ENCODE data around the gene METAP1D. TPM values are rescaled to one million over a fixed set of nuclear protein-coding genes. Genes with fewer than 3 reads are reported as not detected.
A peak's percentile ranks its signal among the peaks of the same experiment; 100 is the strongest.

Gene METAP1D
- total RNA-seq, 5 donors from 2014 or later (not counting 1 experiment from before 2014, with no cell fraction given) = 7.6 to 11.4 (median 10.1) TPM

GRCh38 chr2:171959998-171960397, 39.8 kb upstream of the METAP1D start:
- ChIA-PET POLR2A (no interaction called here), CTCF (no interaction called here)
- WGBS (ENCODE audit: insufficient coverage) = 92% methylated on average over 1 of the region's 2 CpGs
- Mint-ChIP-seq H3K27me3 (no peaks in the 10 kb centered on the region), H3K4me3 (no peak overlapping the region), H3K4me1 (peaks cover 34 to 38% (median 34%) of the 10 kb centered on the region in 3 donors), H3K9me3 (no peaks in the 10 kb centered on the region), H3K36me3 (peaks cover 9% of the 10 kb centered on the region), H3K27ac (no peak overlapping the region)
- DNase-seq (no peak), ATAC-seq (replicated peaks in 1 of 4) (no peak)
- H3K4me1 ChIP-seq (ENCODE audit: control insufficient read depth in 1 of 2, extremely low read depth in 1 of 2, insufficient read depth in 2 of 2, low read length in 2 of 2) = peaks cover 0 to 3% of the 10 kb centered on the region in 2 experiments
- no peaks in the 10 kb centered on the region for H3K9me3 ChIP-seq
- no peak overlapping the region for H3K27ac ChIP-seq (ENCODE audit: low read length)
- H3K4me3 ChIP-seq (ENCODE audit: control insufficient read depth in 1 of 2, extremely low read depth in 1 of 2, low read length in 1 of 2) = no peak overlapping the region
- peaks cover 0 to 6% of the 10 kb centered on the region in 2 donors for H3K36me3 ChIP-seq (ENCODE audit: control insufficient read depth in 2 of 2, extremely low read depth in 1 of 2, insufficient read depth in 1 of 2, low read length in 1 of 2)
- H3K27me3 ChIP-seq (replicated peaks in 1 of 2; ENCODE audit: control insufficient read depth in 2 of 2, extremely low read depth in 1 of 2, insufficient read depth in 2 of 2, low read length in 1 of 2) = no peaks in the 10 kb centered on the region

GRCh38 chr2:171960570-171960969, 39.2 kb upstream of the METAP1D start:
- Histone ChIP-seq H3K27me3 (replicated peaks in 1 of 2; ENCODE audit: control insufficient read depth in 2 of 2, extremely low read depth in 1 of 2, insufficient read depth in 2 of 2, low read length in 1 of 2) (no peaks in the 10 kb centered on the region), H3K9me3 (no peaks in the 10 kb centered on the region), H3K36me3 (ENCODE audit: control insufficient read depth in 2 of 2, extremely low read depth in 1 of 2, insufficient read depth in 1 of 2, low read length in 1 of 2) (peaks cover 0 to 6% of the 10 kb centered on the region in 2 donors), H3K4me3 (ENCODE audit: control insufficient read depth in 1 of 2, extremely low read depth in 1 of 2, low read length in 1 of 2) (no peak overlapping the region), H3K4me1 (ENCODE audit: control insufficient read depth in 1 of 2, extremely low read depth in 1 of 2, insufficient read depth in 2 of 2, low read length in 2 of 2) (peaks cover 0 to 6% of the 10 kb centered on the region in 2 experiments), H3K27ac (ENCODE audit: low read length) (no peak overlapping the region)
- WGBS (ENCODE audit: insufficient coverage) = 100% methylated on average over 3 of the region's 3 CpGs
- no peaks in the 10 kb centered on the region for H3K27me3 Mint-ChIP-seq
- peaks cover 7% of the 10 kb centered on the region for H3K36me3 Mint-ChIP-seq
- H3K27ac Mint-ChIP-seq = no peak overlapping the region
- DNase-seq = no peak
- no peak overlapping the region for H3K4me3 Mint-ChIP-seq
- no peak for ATAC-seq (replicated peaks in 1 of 4)
- H3K9me3 Mint-ChIP-seq = no peaks in the 10 kb centered on the region
- ChIA-PET CTCF (no interaction called here), POLR2A (no interaction called here)
- peaks cover 36 to 41% (median 38%) of the 10 kb centered on the region in 3 donors for H3K4me1 Mint-ChIP-seq

GRCh38 chr2:171963198-171963597, 36.6 kb upstream of the METAP1D start:
- Histone ChIP-seq H3K4me1 (ENCODE audit: control insufficient read depth in 1 of 2, extremely low read depth in 1 of 2, insufficient read depth in 2 of 2, low read length in 2 of 2) (peaks cover 0 to 10% of the 10 kb centered on the region in 2 experiments), H3K27ac (ENCODE audit: low read length) (no peak overlapping the region), H3K9me3 (no peaks in the 10 kb centered on the region), H3K36me3 (ENCODE audit: control insufficient read depth in 2 of 2, extremely low read depth in 1 of 2, insufficient read depth in 1 of 2, low read length in 1 of 2) (peaks cover 0 to 19% of the 10 kb centered on the region in 2 donors), H3K4me3 (ENCODE audit: control insufficient read depth in 1 of 2, extremely low read depth in 1 of 2, low read length in 1 of 2) (no peak overlapping the region), H3K27me3 (replicated peaks in 1 of 2; ENCODE audit: control insufficient read depth in 2 of 2, extremely low read depth in 1 of 2, insufficient read depth in 2 of 2, low read length in 1 of 2) (no peaks in the 10 kb centered on the region)
- DNase-seq (peak in 1 of 35 experiments; percentile 10), ATAC-seq (replicated peaks in 1 of 4) (no peak)
- Mint-ChIP-seq H3K36me3 (peaks cover 17% of the 10 kb centered on the region), H3K4me1 (peaks cover 37 to 41% (median 37%) of the 10 kb centered on the region in 3 donors), H3K27me3 (no peaks in the 10 kb centered on the region), H3K4me3 (peak overlapping the region in 1 of 3 donors; percentile 14), H3K9me3 (no peaks in the 10 kb centered on the region), H3K27ac (peak overlapping the region; percentile 7 to 19)
- ChIA-PET CTCF (no interaction called here), POLR2A (no interaction called here)
- no CpG with 5 or more reads among the region's 2 CpGs for WGBS (ENCODE audit: insufficient coverage)

- peaks cover 37 to 41% (median 37%) of the 10 kb centered on the region in 3 donors for H3K4me1 Mint-ChIP-seq
- WGBS (ENCODE audit: insufficient coverage) = no CpG with 5 or more reads among the region's 2 CpGs
These were observed 35.4 kb upstream of the METAP1D start for GRCh38 chr2:171964308-171964707.

GRCh38 chr2:171965238-171965637, 34.5 kb upstream of the METAP1D start:
- H3K4me3 ChIP-seq (ENCODE audit: control insufficient read depth in 1 of 2, extremely low read depth in 1 of 2, low read length in 1 of 2) = no peak overlapping the region
- no peaks in the 10 kb centered on the region for H3K9me3 ChIP-seq
- Mint-ChIP-seq H3K27ac (no peak overlapping the region), H3K4me1 (peaks cover 32 to 37% (median 32%) of the 10 kb centered on the region in 3 donors), H3K36me3 (peaks cover 29% of the 10 kb centered on the region), H3K4me3 (no peak overlapping the region), H3K9me3 (no peaks in the 10 kb centered on the region), H3K27me3 (no peaks in the 10 kb centered on the region)
- H3K27me3 ChIP-seq (replicated peaks in 1 of 2; ENCODE audit: control insufficient read depth in 2 of 2, extremely low read depth in 1 of 2, insufficient read depth in 2 of 2, low read length in 1 of 2) = no peaks in the 10 kb centered on the region
- WGBS (ENCODE audit: insufficient coverage) = no CpG with 5 or more reads among the region's 3 CpGs
- DNase-seq (no peak), ATAC-seq (replicated peaks in 1 of 4) (no peak)
- ChIA-PET POLR2A (no interaction called here), CTCF (no interaction called here)
- peaks cover 0 to 20% of the 10 kb centered on the region in 2 donors for H3K36me3 ChIP-seq (ENCODE audit: control insufficient read depth in 2 of 2, extremely low read depth in 1 of 2, insufficient read depth in 1 of 2, low read length in 1 of 2)
- peaks cover 0 to 10% of the 10 kb centered on the region in 2 experiments for H3K4me1 ChIP-seq (ENCODE audit: control insufficient read depth in 1 of 2, extremely low read depth in 1 of 2, insufficient read depth in 2 of 2, low read length in 2 of 2)
- H3K27ac ChIP-seq (ENCODE audit: low read length) = no peak overlapping the region

More at GRCh38 chr2:171964308-171964707, 35.4 kb upstream of the METAP1D start:
- ChIA-PET CTCF (interaction anchor here in 1 of 2 donors (0.6 kb wide), 1 partner anchor 239 kb away, joined by 3 read pairs; no protein-coding TSS in a partner anchor), POLR2A (interaction anchor here in 1 of 2 donors (0.6 kb wide), 1 partner anchor 385 kb away, joined by 4 read pairs; no protein-coding TSS in a partner anchor)
- Histone ChIP-seq H3K4me3 (ENCODE audit: control insufficient read depth in 1 of 2, extremely low read depth in 1 of 2, low read length in 1 of 2) (no peak overlapping the region), H3K4me1 (ENCODE audit: control insufficient read depth in 1 of 2, extremely low read depth in 1 of 2, insufficient read depth in 2 of 2, low read length in 2 of 2) (peaks cover 0 to 10% of the 10 kb centered on the region in 2 experiments), H3K27ac (ENCODE audit: low read length) (no peak overlapping the region), H3K36me3 (ENCODE audit: control insufficient read depth in 2 of 2, extremely low read depth in 1 of 2, insufficient read depth in 1 of 2, low read length in 1 of 2) (peaks cover 0 to 23% of the 10 kb centered on the region in 2 donors), H3K9me3 (no peaks in the 10 kb centered on the region), H3K27me3 (replicated peaks in 1 of 2; ENCODE audit: control insufficient read depth in 2 of 2, extremely low read depth in 1 of 2, insufficient read depth in 2 of 2, low read length in 1 of 2) (no peaks in the 10 kb centered on the region)
- DNase-seq (no peak), ATAC-seq (replicated peaks in 1 of 4) (no peak)
- H3K27me3 Mint-ChIP-seq = no peaks in the 10 kb centered on the region
- no peaks in the 10 kb centered on the region for H3K9me3 Mint-ChIP-seq
- no peak overlapping the region for H3K4me3 Mint-ChIP-seq
- H3K36me3 Mint-ChIP-seq = peaks cover 24% of the 10 kb centered on the region
- H3K27ac Mint-ChIP-seq = no peak overlapping the region

GRCh38 chr2:171965661-171966060, 34.1 kb upstream of the METAP1D start:
- Mint-ChIP-seq H3K9me3 (no peaks in the 10 kb centered on the region), H3K36me3 (peaks cover 29% of the 10 kb centered on the region), H3K4me3 (no peak overlapping the region), H3K27me3 (no peaks in the 10 kb centered on the region), H3K4me1 (peaks cover 32 to 37% (median 32%) of the 10 kb centered on the region in 3 donors), H3K27ac (no peak overlapping the region)
- ChIA-PET CTCF (no interaction called here), POLR2A (no interaction called here)
- Histone ChIP-seq H3K36me3 (ENCODE audit: control insufficient read depth in 2 of 2, extremely low read depth in 1 of 2, insufficient read depth in 1 of 2, low read length in 1 of 2) (peaks cover 0 to 20% of the 10 kb centered on the region in 2 donors), H3K27ac (ENCODE audit: low read length) (no peak overlapping the region), H3K27me3 (replicated peaks in 1 of 2; ENCODE audit: control insufficient read depth in 2 of 2, extremely low read depth in 1 of 2, insufficient read depth in 2 of 2, low read length in 1 of 2) (no peaks in the 10 kb centered on the region), H3K9me3 (no peaks in the 10 kb centered on the region), H3K4me3 (ENCODE audit: control insufficient read depth in 1 of 2, extremely low read depth in 1 of 2, low read length in 1 of 2) (no peak overlapping the region), H3K4me1 (ENCODE audit: control insufficient read depth in 1 of 2, extremely low read depth in 1 of 2, insufficient read depth in 2 of 2, low read length in 2 of 2) (peaks cover 0 to 10% of the 10 kb centered on the region in 2 experiments)
- no CpG with 5 or more reads among the region's 3 CpGs for WGBS (ENCODE audit: insufficient coverage)
- ATAC-seq (replicated peaks in 1 of 4) = peak in 1 of 4 experiments; percentile 32
- peak in 1 of 35 experiments; percentile 16 for DNase-seq

Measured in T-cell (primary cell).